Upper lobe of left lung (tissue), 4 donors: Measurements from ENCODE around the gene GALNT14.

Experiments used
- CTCF ChIP-seq, 6 experiments: fragments of 450-650 bp in 4 of 6; fragments of 200-600 bp in 2 of 6; sonication (generic) in 2 of 6; IDR thresholded peaks; one replicate each; pipeline ENCODE4 v1.5.1; 2016 to 2019; ENCODE audit warnings: antibody characterized with exemption in 6 of 6
- EP300 ChIP-seq, 4 donors: sonication (generic); formaldehyde crosslinking; IDR thresholded peaks; one replicate each; pipeline ENCODE4 v1.5.1; 2017; ENCODE audit warnings: antibody characterized with exemption in 4 of 4, control low read depth in 2 of 4
- POLR2A ChIP-seq, 4 donors: fragments of 450-650 bp; IDR thresholded peaks; one replicate each; pipeline ENCODE4 v1.5.1; 2016 to 2017; ENCODE audit warnings: antibody characterized with exemption in 4 of 4, mild to moderate bottlenecking in 2 of 4
- POLR2AphosphoS5 ChIP-seq, 2 donors: sonication (generic); formaldehyde crosslinking; IDR thresholded peaks; one replicate each; pipeline ENCODE4 v1.5.1; 2017; ENCODE audit warnings: antibody characterized with exemption in 2 of 2

DNA sequence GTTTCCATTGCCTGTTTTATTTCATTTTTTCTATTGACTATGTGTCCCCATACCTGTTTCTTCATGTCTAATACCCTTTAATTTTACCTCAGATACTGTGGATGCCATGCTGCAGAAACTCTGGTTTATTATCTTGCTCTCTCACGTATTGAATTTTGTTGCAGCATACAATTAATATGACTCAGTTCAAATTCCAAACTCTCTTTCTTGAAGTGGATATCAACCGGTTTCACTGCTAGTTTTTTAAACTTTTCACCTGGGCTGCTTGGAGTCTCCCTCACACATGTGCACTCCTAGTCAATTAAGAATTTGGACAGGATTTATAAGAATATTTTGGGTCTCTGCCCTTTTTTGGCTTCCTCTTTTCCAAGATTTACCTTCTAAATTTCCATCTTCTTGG is 260.4 kb downstream of the GALNT14 start:
- TF ChIP-seq CTCF (IDR thresholded peaks at IDR 0.05) (no peak), POLR2A (IDR thresholded peaks at IDR 0.05) (no peak), EP300 (IDR thresholded peaks at IDR 0.05) (no peak), POLR2AphosphoS5 (IDR thresholded peaks at IDR 0.05) (no peak)
